Astrocyte (in vitro differentiated cells and primary cell): Measurements from ENCODE around the gene CFAP68.

Source experiments
- CTCF ChIP-seq: IDR thresholded peaks from 2 replicates; pipeline ENCODE4 v1.5.1; 2011; ENCODE audit warnings: low read depth, mild to moderate bottlenecking, inconsistent platforms, low read length, moderate library complexity; ENCODE audit not compliant: insufficient read depth
- EZH2 ChIP-seq: IDR thresholded peaks from 2 replicates; pipeline ENCODE4 v1.6.1; 2012; ENCODE audit warnings: mild to moderate bottlenecking, low read length, inconsistent platforms; ENCODE audit not compliant: insufficient read depth

- TF ChIP-seq CTCF (no peak), EZH2 (no peak)
Observed at GRCh38 chr11:111882202-111882601, 2.9 kb downstream of the CFAP68 start.
